ENCODE data around the gene CACNA1S. TPM values are rescaled to one million over a fixed set of nuclear protein-coding genes. Genes with fewer than 3 reads are reported as not detected.
A peak's percentile ranks its signal among the peaks of the same experiment; 100 is the strongest.

The CACNA1S gene
- total RNA-seq, 2 donors from 2014 or later: not detected

DNA sequence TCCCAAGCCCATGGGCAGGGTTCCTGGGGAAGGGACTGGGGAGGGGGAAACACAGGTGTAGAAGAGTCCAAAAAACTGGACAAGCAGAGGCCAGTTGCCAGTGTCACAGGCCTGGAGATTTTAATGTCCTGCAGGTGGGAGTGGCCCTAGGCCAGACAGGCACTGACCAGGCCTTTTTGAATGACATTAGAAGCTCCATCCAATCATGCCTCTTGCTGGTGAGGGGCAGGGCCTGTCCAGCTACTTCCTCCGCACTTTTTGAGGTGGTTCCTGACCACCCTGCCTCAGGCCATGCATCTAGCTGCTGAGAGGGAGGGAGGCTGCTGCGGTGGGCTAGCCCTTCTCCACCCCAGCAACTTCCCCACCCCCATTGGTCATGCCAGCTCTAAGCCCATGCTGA, 72.8 kb downstream of the CACNA1S start:
- Mint-ChIP-seq H3K4me1 (no peaks in the 10 kb centered on the region), H3K27me3 (no peaks in the 10 kb centered on the region), H3K36me3 (ENCODE audit: low read depth) (no peaks in the 10 kb centered on the region), H3K4me3 (no peak overlapping the region), H3K27ac (no peak overlapping the region), H3K9me3 (no peaks in the 10 kb centered on the region)
- ATAC-seq (replicated peaks): no peak

DNA sequence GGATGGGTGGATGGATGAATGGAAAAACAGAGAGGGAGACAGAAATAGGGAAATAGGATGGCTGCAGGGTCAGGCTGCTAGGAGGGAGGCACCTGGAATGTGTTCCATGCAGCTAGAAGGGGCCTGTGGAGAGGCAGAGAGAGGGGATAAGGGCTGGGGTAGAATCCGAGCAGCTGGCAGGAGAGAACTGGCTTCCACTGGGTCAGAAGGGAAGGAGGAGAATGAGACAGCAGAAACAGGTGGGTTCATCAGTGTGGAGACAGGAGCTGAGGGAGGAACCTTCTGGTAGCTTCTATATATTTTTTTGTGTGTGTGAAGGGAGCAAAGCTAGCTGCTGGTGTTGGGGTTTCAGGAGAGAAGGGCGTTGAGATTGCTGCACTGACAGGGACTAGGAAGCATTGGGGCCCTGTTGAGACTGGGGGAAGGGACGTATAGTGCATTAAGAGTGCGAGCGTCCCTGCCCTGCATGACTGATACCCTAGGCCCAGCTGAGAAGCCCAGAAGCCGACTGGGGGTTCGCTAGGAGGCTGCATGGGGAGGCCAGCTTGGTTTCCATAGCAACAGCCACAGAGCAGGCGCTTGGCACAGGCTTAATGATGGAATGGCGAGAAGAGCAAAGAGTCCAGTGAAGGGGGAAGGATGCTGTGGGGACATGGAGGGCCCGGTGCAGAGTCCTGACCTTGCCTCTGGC, 73.9 kb downstream of the CACNA1S start:
- Mint-ChIP-seq H3K36me3 (ENCODE audit: low read depth) (no peaks in the 10 kb centered on the region), H3K9me3 (no peaks in the 10 kb centered on the region), H3K27me3 (no peaks in the 10 kb centered on the region), H3K27ac (no peak overlapping the region), H3K4me3 (no peak overlapping the region), H3K4me1 (no peaks in the 10 kb centered on the region)
- no peak for ATAC-seq (replicated peaks)

DNA sequence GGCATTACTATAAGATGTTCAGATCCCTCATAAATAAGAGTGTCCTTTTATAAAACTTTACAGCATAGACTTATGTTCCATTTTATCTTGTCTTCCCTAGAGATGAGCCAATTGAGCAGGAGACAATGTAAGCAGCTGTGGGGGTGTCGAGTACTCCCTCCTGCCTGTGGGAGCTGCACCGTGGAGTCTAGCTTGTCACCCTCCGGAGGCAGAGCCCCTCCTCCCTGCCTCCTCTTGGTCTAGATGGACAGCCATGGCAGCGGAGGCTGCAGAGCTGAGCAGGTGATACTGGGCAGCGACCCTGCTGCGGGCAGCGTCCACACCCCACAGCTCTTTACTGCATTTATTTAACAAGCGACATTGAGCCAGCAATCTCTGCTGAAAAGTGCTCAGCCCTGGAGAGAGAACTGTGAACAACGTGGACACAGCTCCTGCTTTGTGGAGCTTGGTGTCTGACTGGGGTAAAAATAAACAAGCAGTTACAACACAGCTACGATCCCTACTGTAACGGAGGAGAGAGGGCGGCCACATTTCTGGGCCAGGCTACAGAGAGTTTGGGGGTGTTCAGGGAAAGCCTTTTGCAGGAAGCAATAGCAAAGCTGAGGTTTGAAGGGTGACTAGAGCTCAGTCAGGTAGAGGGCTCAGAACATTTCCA, 75.9 kb downstream of the CACNA1S start:
- ATAC-seq (replicated peaks): no peak
- Mint-ChIP-seq H3K4me3 (no peak overlapping the region), H3K27me3 (no peaks in the 10 kb centered on the region), H3K27ac (no peak overlapping the region), H3K36me3 (ENCODE audit: low read depth) (no peaks in the 10 kb centered on the region), H3K4me1 (no peaks in the 10 kb centered on the region), H3K9me3 (no peaks in the 10 kb centered on the region)

DNA sequence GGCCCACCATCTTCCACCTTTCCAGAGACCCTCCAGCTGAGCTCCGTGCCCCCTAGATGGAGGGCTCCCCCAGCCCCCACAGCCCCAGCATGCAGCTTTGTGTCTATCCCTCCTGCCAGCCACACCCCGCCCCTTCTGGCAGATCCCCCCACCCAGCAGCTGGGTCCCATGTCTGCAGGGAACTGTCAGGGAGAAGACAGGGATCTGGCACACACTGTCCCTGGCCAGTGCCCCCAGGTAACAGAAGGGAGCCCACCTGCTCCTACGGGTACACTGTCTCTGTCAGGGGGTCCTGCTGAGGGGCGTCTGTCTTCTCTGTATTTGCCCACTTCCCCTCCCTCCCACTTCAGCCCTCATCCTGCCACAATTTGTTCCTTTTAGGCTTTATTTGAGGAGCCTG, 77.6 kb downstream of the CACNA1S start:
- Mint-ChIP-seq H3K27me3 (no peaks in the 10 kb centered on the region), H3K4me3 (no peak overlapping the region), H3K36me3 (ENCODE audit: low read depth) (no peaks in the 10 kb centered on the region), H3K27ac (no peak overlapping the region), H3K9me3 (no peaks in the 10 kb centered on the region), H3K4me1 (no peaks in the 10 kb centered on the region)
- no peak for ATAC-seq (replicated peaks)

DNA sequence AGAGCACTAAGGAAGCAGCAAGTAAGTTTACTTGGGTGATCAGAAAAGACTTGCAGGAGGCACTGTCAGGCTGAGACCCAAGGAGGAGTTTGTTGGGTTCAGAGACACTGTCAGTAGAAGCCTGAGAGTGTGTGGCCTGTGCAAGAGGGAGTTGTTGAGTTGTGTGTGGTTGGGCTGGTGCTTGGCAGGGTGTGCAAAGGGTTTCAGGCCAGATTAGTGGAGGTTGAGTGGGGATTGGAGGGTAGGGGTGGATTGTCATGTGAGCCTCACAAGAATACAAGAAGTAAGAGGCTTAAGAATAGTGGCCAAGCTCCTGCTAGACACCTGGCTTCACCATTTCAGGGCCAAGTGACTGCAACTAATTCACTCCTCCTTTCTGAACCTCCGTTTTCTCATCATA, 79.8 kb downstream of the CACNA1S start:
- Mint-ChIP-seq H3K4me3 (no peak overlapping the region), H3K27me3 (no peaks in the 10 kb centered on the region), H3K27ac (no peak overlapping the region), H3K36me3 (ENCODE audit: low read depth) (no peaks in the 10 kb centered on the region), H3K4me1 (peaks cover 5% of the 10 kb centered on the region), H3K9me3 (no peaks in the 10 kb centered on the region)
- no peak for ATAC-seq (replicated peaks)

DNA sequence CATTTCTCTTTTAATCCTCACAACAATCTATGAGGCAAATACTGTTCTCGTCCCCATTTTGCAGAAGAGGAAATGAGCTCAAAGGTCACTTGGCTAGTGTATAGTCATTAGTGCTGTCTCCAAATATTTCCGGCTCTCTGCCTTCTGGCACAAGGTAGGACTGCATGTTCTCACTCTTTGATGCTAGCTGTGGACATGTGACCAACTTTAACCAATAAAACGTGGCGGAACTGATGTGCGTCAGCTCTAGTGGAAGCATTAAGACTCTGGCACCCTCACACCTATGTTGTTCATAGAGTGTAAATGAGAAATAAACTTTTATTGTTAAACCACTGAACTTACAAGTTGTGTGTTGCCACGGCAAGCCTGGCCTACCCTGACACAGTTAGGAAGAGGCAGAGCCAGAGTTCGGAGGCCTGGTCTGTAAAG, 83.8 kb downstream of the CACNA1S start:
- no peak for ATAC-seq (replicated peaks)
- Mint-ChIP-seq H3K9me3 (no peaks in the 10 kb centered on the region), H3K27ac (no peak overlapping the region), H3K27me3 (no peaks in the 10 kb centered on the region), H3K36me3 (ENCODE audit: low read depth) (no peaks in the 10 kb centered on the region), H3K4me3 (no peak overlapping the region), H3K4me1 (peaks cover 25% of the 10 kb centered on the region)

DNA sequence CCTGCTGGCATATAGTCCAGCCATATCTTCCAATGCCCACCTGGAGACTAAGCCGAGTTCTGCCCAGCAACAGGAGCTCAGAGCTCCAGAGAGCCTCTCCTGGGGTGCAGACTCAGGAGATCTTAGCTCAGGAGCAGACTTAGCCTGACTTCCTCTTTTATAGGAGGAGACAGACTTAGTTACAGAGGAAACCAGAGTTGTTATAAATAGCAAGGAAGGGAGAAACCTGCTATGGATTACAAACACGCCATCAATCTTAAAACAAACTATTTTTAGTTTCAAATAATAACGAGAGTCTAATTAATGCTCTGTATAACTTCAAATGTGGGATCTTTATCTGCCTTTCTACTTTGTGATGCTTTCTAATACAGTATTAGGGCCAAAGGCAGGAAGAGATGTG, 85.4 kb downstream of the CACNA1S start:
- peaks cover 25% of the 10 kb centered on the region for H3K4me1 Mint-ChIP-seq
- peak overlapping the region; percentile 64 for H3K4me3 Mint-ChIP-seq
- H3K36me3 Mint-ChIP-seq (ENCODE audit: low read depth): peaks cover 11% of the 10 kb centered on the region
- no peaks in the 10 kb centered on the region for H3K9me3 Mint-ChIP-seq
- no peaks in the 10 kb centered on the region for H3K27me3 Mint-ChIP-seq
- no peak for ATAC-seq (replicated peaks)
- H3K27ac Mint-ChIP-seq: peak overlapping the region; percentile 58

DNA sequence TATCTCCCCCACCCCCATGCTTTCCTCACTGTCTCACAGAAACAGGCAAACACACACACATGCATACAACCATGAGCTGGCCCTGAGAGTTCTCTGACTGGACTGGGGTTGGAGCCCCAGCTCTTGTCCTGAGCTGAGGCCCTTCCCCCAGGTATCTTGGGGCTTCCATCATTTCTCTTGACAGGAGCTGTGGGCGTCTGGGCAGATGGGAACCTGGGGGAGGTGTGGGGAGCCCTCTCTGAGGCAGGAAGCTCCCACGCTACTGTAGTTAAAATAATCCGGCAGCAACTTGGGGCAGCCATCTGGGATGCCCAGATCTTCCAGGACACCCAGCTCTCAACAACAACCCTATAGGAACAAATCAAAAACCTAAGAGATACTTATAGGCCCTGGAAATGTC, 86.0 kb downstream of the CACNA1S start:
- H3K9me3 Mint-ChIP-seq: no peaks in the 10 kb centered on the region
- peak overlapping the region; percentile 64 for H3K4me3 Mint-ChIP-seq
- H3K4me1 Mint-ChIP-seq: peaks cover 25% of the 10 kb centered on the region
- ATAC-seq (replicated peaks): no peak
- peaks cover 17% of the 10 kb centered on the region for H3K36me3 Mint-ChIP-seq (ENCODE audit: low read depth)
- peak overlapping the region; percentile 58 for H3K27ac Mint-ChIP-seq
- no peaks in the 10 kb centered on the region for H3K27me3 Mint-ChIP-seq

DNA sequence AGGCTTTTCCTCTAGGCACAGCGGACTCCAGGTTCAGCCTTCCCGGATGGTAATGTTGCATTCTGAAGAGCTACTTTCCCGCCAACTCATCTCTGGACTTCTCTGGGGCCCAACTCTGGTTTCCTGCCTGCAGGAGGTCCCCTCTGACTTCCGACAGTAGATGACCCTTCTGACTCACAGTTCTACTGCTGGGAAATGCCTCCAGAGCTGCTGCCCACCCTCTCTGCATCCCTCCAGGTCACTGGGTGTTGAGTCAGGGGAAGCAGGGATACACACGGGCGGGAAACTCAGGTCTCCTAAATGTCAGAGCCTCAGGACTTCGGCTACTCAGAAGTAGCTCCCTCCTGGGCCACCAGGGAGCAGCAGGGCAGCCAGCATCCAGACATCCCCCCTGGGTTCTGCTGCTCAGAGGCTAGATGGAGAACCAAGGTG, 86.6 kb downstream of the CACNA1S start:
- Mint-ChIP-seq H3K9me3 (no peaks in the 10 kb centered on the region), H3K27me3 (no peaks in the 10 kb centered on the region), H3K27ac (peak overlapping the region; percentile 58), H3K36me3 (ENCODE audit: low read depth) (peaks cover 24% of the 10 kb centered on the region), H3K4me3 (peak overlapping the region; percentile 64), H3K4me1 (peaks cover 29% of the 10 kb centered on the region)
- ATAC-seq (replicated peaks): peak; percentile 54

DNA sequence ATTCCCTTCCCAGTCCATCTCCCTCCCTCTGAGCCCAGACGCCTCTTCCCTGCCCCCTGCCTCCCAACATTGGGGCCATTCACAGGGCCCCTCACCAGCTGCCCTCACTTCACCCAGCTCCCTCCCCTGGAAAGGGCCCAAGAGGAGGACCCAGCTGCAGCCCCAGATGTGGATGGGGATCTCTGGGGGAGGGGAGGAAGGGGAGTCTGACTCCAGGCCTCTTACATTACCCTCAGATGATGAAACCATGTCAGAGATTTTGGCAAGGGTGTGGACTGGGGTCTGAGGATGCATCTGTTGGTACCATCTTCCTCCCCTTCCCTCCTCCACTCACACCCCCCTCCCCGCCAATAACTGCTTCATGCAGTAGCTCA, 87.6 kb downstream of the CACNA1S start:
- H3K4me3 Mint-ChIP-seq: peak overlapping the region; percentile 64
- peaks cover 39% of the 10 kb centered on the region for H3K4me1 Mint-ChIP-seq
- no peak overlapping the region for H3K27ac Mint-ChIP-seq
- peaks cover 32% of the 10 kb centered on the region for H3K36me3 Mint-ChIP-seq (ENCODE audit: low read depth)
- no peak for ATAC-seq (replicated peaks)
- H3K9me3 Mint-ChIP-seq: no peaks in the 10 kb centered on the region
- H3K27me3 Mint-ChIP-seq: no peaks in the 10 kb centered on the region

DNA sequence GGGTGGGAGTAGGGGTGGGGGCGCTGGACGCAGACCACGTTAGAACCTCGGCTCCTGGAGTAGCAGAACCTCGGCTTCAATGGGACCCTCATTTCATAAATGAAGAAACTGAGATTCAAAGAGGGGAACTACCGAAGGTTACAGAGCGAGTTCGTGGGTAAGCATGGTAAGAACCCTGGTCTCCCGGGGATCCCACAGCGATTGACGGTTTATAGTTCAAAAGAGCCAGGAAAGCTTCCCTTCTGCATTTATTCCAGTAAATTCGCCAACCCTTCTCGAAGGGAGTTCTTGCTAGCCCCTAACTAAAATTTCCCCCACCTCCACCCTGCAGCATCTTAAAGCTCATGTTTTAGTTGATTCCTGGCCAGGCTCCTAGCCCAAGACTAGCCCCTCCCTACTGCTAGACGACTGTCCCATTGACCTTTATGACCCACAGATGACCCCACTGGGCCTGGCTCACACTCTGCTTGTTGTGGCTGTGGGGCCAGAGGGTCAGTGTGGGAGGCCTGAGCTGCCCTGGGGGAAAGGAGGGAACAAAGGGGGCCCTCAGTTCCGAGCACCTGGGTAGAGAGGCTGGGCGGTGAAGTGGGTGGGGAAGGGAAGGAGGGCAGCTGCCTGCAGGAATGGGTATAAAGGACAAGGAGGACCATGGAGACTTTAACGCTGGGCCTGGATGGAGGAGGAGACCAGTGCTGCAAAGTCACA, 88.2 kb downstream of the CACNA1S start:
- peaks cover 44% of the 10 kb centered on the region for H3K4me1 Mint-ChIP-seq
- H3K9me3 Mint-ChIP-seq: no peaks in the 10 kb centered on the region
- ATAC-seq (replicated peaks): no peak
- H3K36me3 Mint-ChIP-seq (ENCODE audit: low read depth): peaks cover 37% of the 10 kb centered on the region
- H3K27ac Mint-ChIP-seq: no peak overlapping the region
- peak overlapping the region; percentile 64 for H3K4me3 Mint-ChIP-seq
- H3K27me3 Mint-ChIP-seq: no peaks in the 10 kb centered on the region

DNA sequence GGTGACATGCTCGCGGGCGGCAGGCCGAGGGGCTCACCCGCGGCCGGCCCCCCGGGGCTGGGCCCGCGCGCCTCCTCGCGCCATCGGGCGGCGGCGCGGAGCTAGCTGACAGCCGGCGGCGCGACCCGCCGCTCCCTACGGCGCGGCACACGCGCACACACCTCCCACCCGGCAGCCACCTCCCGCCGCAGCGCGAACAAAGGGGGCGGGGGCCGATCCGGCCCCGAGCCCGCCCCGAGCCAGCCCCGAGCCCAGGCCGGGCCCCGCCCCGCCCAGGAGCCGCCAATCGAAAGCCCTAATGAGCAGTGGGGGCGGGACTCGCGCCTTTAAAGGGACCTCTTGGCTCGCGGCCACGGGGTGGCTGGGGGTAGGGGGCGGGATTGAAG, 88.7 kb downstream of the CACNA1S start, which contains the start of gene KIF21B:
Gene KIF21B (minus strand): TSS at position 198 of the 386 bp plus-strand sequence. CDS start 331 bp downstream, outside the sequence.
- Mint-ChIP-seq H3K36me3 (ENCODE audit: low read depth) (peaks cover 41% of the 10 kb centered on the region), H3K4me3 (peak within 1 kb of the TSS; percentile 99), H3K9me3 (no peaks in the 10 kb centered on the region), H3K27ac (peak within 1 kb of the TSS; percentile 98), H3K4me1 (peaks cover 48% of the 10 kb centered on the region), H3K27me3 (no peaks in the 10 kb centered on the region)
- ATAC-seq (replicated peaks): peak; percentile 65

DNA sequence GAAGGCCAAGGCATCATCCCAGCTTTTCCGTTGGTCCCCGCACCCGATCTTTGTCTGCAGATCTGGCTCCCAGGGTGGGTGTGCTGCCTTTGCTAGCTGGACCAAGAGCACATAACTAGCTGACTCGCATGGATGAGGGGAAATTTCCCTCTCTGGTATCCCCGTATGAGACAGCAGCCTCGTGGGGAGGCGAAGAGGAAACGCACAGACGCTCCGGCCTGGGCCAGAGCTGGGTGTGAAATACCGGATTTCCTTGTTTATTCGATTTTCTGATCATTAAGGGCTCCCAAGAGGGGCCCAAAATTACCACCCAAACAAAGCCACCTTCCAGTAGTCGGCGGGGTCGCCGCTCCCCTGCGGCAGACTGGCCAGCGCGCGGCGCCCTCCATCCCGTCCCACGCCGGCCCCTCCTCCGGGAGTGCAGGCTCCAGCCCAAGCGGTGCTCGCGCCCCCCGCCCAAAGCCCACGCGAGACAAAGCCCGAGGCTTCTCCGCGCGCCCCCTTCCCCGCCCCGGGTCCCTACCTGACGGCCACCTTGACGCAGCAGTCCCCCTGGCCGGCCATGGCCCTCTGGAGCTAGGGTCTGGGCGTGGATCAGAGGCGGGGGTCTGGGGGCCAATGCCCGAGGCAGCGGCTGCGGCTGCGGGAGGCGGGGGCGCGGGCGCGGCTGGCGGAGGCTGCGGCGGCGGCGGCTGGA, 89.3 kb downstream of the CACNA1S start:
- H3K4me1 Mint-ChIP-seq: peaks cover 51% of the 10 kb centered on the region
- H3K27me3 Mint-ChIP-seq: no peaks in the 10 kb centered on the region
- peaks cover 45% of the 10 kb centered on the region for H3K36me3 Mint-ChIP-seq (ENCODE audit: low read depth)
- peak overlapping the region; percentile 98 for H3K27ac Mint-ChIP-seq
- H3K9me3 Mint-ChIP-seq: no peaks in the 10 kb centered on the region
- ATAC-seq (replicated peaks): peak; percentile 25
- H3K4me3 Mint-ChIP-seq: peak overlapping the region; percentile 99

DNA sequence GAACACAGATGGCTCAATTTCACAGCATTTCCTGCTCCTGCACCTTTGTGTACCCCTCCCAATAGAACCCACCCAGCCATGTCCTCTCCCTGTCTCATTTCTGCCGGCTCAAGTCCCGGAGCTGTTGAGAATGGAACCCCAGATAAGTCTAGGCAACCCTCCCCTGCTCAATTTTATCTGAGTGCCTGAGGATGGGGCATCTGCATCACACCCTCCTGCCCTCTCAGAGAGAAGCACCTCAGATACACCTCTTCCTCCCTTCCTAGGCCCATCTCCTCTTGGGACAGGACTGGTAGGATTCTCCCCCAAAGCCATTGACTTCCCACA, 89.8 kb downstream of the CACNA1S start:
- Mint-ChIP-seq H3K27me3 (no peaks in the 10 kb centered on the region), H3K9me3 (no peaks in the 10 kb centered on the region), H3K27ac (peak overlapping the region; percentile 98), H3K4me3 (peak overlapping the region; percentile 99), H3K36me3 (ENCODE audit: low read depth) (peaks cover 45% of the 10 kb centered on the region), H3K4me1 (peaks cover 51% of the 10 kb centered on the region)
- ATAC-seq (replicated peaks): no peak
